Mucosa of descending colon (tissue), 3 donors: ENCODE measurements around the gene TYRO3. TPM values are rescaled to one million over a fixed set of nuclear protein-coding genes. Genes with fewer than 3 reads are reported as not detected.

Experiments used
- ATAC-seq: fragments of 200-7000 bp; cut with Tn5 transposase; one replicate; pipeline ENCODE4 v1.9.1; 2020; ENCODE audit warnings: mild to moderate bottlenecking, moderate library complexity
- DNase-seq, 3 donors: peaks; one replicate each; pipeline ENCODE4 v3.0.0-alpha.2; 2020
- H3K36me3 ChIP-seq: fragments of 200-600 bp; one replicate; pipeline ENCODE4 v1.8.0; 2021; ENCODE audit warnings: low read depth, mild to moderate bottlenecking
- H3K4me1 ChIP-seq: fragments of 200-600 bp; one replicate; pipeline ENCODE4 v1.8.0; 2021; ENCODE audit warnings: low read depth, mild to moderate bottlenecking
- H3K4me3 ChIP-seq: fragments of 200-600 bp; one replicate; pipeline ENCODE4 v1.8.0; 2021; ENCODE audit warnings: mild to moderate bottlenecking
- H3K9me3 ChIP-seq: fragments of 200-600 bp; one replicate; pipeline ENCODE4 v1.8.0; 2021; ENCODE audit warnings: mild to moderate bottlenecking
- CTCF ChIP-seq: fragments of 200-600 bp; IDR thresholded peaks from one replicate; pipeline ENCODE4 v1.8.0; 2022; ENCODE audit warnings: antibody characterized with exemption, mild to moderate bottlenecking
- intact Hi-C, 2 donors: fragments of 100-400 bp; cut with DNase I in 1 of 2; cut with micrococcal nuclease in 1 of 2; formaldehyde crosslinking; loops; one replicate each; pipeline versions ENCODE4 v1.11.0 to v1.11.1; 2022; cut with DNase I, micrococcal nuclease
- total RNA-seq, 3 donors: library from RNA; stranded (reverse); fragmentation: NEBNext Ultra II Directional in 2 of 3; extraction: Animal tissue kit (Norgen Biotek cat#: 25700) in 2 of 3; gene quantifications; one replicate each; pipeline versions ENCODE4 v1.2.1 to v1.2.4, GENCODE V29; 2021 to 2023
- donor health status: DM: no; HTN: no; CAD: no; lungs with moderate emphysema.
- donor health status: DM: no; HTN: no; CAD: no.
- donor health status: DM: no; HTN: yes; CAD: no.

Gene TYRO3
- total RNA-seq, 3 donors from 2014 or later, result 1.9 to 8.5 (median 2.3) TPM

GRCh38 chr15:41574158-41574557, 15.1 kb downstream of the TYRO3 start:
- H3K4me1 ChIP-seq, result no peaks in the 10 kb centered on the region
- H3K4me3 ChIP-seq, result no peak overlapping the region
- ATAC-seq (no peak), DNase-seq (no peak)
- no peak for TF ChIP-seq CTCF
- intact Hi-C loops, result no loop called here
- H3K36me3 ChIP-seq, result no peaks in the 10 kb centered on the region
- no peaks in the 10 kb centered on the region for H3K9me3 ChIP-seq

GRCh38 chr15:41575282-41575681, 16.3 kb downstream of the TYRO3 start:
- Histone ChIP-seq H3K36me3 (no peaks in the 10 kb centered on the region), H3K9me3 (no peaks in the 10 kb centered on the region), H3K4me3 (no peak overlapping the region), H3K4me1 (no peaks in the 10 kb centered on the region)
- DNase-seq (no peak), ATAC-seq (no peak)
- TF ChIP-seq CTCF, result no peak
- intact Hi-C loops, result no loop called here

GRCh38 chr15:41577863-41578735, 19.1 kb downstream of the TYRO3 start:
- TF ChIP-seq CTCF, result no peak
- intact Hi-C loops, result no loop called here
- ATAC-seq, result peak; percentile 70

GRCh38 chr15:41578736-41579383, 19.8 kb downstream of the TYRO3 start:
- no peaks in the 10 kb centered on the region for H3K9me3 ChIP-seq
- TF ChIP-seq CTCF, result no peak
- H3K36me3 ChIP-seq, result no peaks in the 10 kb centered on the region
- DNase-seq, result no peak
- no peaks in the 10 kb centered on the region for H3K4me1 ChIP-seq
- ATAC-seq, result no peak
- intact Hi-C loops, result no loop called here
- no peak overlapping the region for H3K4me3 ChIP-seq

More at GRCh38 chr15:41577863-41578735, 19.1 kb downstream of the TYRO3 start:
- Histone ChIP-seq H3K4me1 (no peaks in the 10 kb centered on the region), H3K9me3 (no peaks in the 10 kb centered on the region), H3K36me3 (no peaks in the 10 kb centered on the region), H3K4me3 (no peak overlapping the region)
- no peak for DNase-seq

- TF ChIP-seq CTCF, result no peak
- Histone ChIP-seq H3K4me3 (no peak overlapping the region), H3K36me3 (no peaks in the 10 kb centered on the region), H3K9me3 (no peaks in the 10 kb centered on the region), H3K4me1 (peaks cover 4% of the 10 kb centered on the region)
- intact Hi-C loops, result no loop called here
- DNase-seq, result no peak
- ATAC-seq, result no peak
Measured at GRCh38 chr15:41581110-41581509, 22.1 kb downstream of the TYRO3 start.
